Activated CD4-positive, alpha-beta T cell treated with anti-CD3 and anti-CD28 coated beads for 4 hours (primary cell): Measurements from ENCODE around the gene ENO2.

Source experiments
- DNase-seq, 2 donors: peaks; one replicate each; pipeline ENCODE4 v3.0.0-alpha.2; 2020

Gene ENO2

GRCh38 chr12:6961695-6962284 is 47.4 kb downstream of the ENO2 start:
- DNase-seq = peak; percentile 52 to 63

- DNase-seq = no peak
These were observed 48.1 kb downstream of the ENO2 start for GRCh38 chr12:6962285-6963015.

- DNase-seq = no peak
These were observed 48.8 kb downstream of the ENO2 start for GRCh38 chr12:6963016-6963731.

- DNase-seq = no peak
These were observed 49.5 kb downstream of the ENO2 start for GRCh38 chr12:6963791-6964413.

- DNase-seq = no peak
These were observed 50.2 kb downstream of the ENO2 start for GRCh38 chr12:6964605-6965025.

- peak; percentile 90 to 91 for DNase-seq
These were observed 50.8 kb downstream of the ENO2 start for GRCh38 chr12:6965026-6965661.

- no peak for DNase-seq
These were observed 51.3 kb downstream of the ENO2 start for GRCh38 chr12:6965714-6966113.

GRCh38 chr12:6966351-6966750 is 52.0 kb downstream of the ENO2 start:
- DNase-seq = no peak

- no peak for DNase-seq
These were observed 53.3 kb downstream of the ENO2 start for GRCh38 chr12:6967651-6968100.

- DNase-seq = no peak
These were observed 54.0 kb downstream of the ENO2 start for GRCh38 chr12:6968426-6968825.

- peak in 1 of 2 donors; percentile 15 for DNase-seq
These were observed 55.7 kb downstream of the ENO2 start for GRCh38 chr12:6970096-6970527.
